Stimulated activated CD4-positive, alpha-beta T cell treated with anti-CD3 and anti-CD28 coated beads, Interleukin-4, amount 100 ng/mL, for 4 hours (primary cell): ENCODE results near the gene NCDN.
A peak's percentile ranks its signal among the peaks of the same experiment; 100 is the strongest.
"Not testable (repeated sequence)": the region's sequence is repeated elsewhere in the genome, so short reads cannot be mapped to it uniquely, and the experiment has no call there.

Source experiments
- DNase-seq, 2 experiments: peaks; one replicate each; pipeline ENCODE4 v3.0.0-alpha.2; 2020

Gene NCDN

DNA sequence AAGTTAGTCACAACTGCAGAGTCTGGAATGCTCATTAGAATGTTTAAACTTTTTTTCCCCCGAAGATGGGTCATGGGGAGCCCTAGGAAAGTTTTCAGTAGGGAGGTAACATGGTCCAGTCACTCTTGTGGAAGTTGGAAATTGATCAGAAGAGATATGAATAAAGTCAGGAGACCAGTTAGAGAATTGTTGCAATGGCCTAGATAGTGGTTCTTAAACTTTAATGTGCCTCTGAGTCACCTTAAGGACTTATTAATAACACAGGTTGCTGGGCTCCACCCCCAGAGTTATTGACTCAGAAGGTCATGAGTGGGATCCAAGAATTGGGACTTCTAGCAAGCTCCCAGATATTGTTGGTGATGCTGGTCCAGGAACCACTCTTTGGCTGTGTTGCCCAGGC lies 12.3 kb downstream of the NCDN start:
- DNase-seq: no peak

GRCh38 chr1:35570589-35571137 lies 13.1 kb downstream of the NCDN start:
- no peak for DNase-seq

DNA sequence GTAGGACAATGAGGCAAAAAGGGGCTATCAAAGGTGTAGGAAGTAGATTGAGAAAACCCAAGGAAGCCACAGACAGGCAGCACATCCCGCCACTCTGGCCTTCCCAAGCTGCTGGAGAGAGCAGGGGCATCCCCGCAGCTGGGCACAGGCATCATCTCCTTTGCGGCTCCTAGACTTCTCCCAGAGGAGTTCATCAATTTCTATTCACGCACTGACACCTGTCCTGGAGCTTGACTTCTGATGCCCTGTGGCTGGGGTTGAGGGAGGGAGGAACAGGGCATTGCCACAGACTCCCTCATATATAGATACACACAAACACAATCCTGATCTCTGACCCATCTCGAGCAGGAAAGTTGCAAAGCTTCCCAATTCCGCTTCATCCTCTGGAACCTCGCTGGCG lies 13.7 kb downstream of the NCDN start:
- no peak for DNase-seq

GRCh38 chr1:35572296-35572695 lies 14.7 kb downstream of the NCDN start:
- no peak for DNase-seq

DNA sequence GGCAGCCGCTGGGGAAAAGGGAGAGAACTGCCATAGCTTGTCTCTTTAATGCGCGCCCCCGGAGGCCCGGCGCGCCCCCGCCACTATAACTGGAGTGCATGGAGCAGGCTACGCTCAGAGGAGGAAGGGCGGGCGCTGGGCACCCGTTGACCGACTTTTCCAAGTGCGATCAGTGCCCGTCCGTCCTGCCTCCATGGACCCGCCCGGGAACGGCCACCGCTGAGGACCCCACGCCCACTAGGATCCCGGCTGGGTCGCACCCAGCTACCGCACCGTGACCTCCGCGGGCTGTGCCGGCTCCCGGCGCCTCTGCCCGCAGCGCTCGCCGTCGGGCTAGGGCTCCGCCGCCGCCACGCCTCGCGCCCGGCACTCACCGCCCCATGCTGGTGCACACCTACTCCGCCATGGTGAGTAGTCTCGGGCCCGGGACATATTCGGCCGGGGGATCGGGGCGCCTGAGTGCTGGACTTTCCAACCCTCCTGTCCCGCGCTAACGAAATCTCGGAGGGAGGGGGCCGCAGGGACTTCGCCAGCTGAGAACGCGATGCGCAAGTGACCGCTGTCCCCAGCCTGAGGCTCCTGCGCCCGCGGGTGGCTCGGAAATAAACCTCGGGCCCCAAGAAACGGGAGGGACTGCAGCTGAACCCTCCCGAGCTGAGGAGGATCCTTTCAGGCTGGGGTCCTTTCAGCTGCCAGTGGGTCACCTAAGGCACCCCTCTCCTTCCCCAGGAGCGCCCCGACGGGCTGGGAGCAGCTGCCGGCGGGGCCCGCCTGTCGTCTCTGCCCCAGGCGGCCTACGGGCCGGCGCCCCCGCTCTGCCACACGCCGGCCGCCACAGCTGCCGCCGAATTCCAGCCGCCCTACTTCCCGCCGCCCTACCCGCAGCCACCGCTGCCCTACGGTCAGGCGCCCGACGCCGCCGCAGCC lies 15.9 kb downstream of the NCDN start, which contains the start of gene TFAP2E:
Gene TFAP2E, plus strand, starts transcription at position 117 of the 927 bp plus-strand sequence. Its CDS starts 264 bp downstream, at position 381.
- DNase-seq: no peak

DNA sequence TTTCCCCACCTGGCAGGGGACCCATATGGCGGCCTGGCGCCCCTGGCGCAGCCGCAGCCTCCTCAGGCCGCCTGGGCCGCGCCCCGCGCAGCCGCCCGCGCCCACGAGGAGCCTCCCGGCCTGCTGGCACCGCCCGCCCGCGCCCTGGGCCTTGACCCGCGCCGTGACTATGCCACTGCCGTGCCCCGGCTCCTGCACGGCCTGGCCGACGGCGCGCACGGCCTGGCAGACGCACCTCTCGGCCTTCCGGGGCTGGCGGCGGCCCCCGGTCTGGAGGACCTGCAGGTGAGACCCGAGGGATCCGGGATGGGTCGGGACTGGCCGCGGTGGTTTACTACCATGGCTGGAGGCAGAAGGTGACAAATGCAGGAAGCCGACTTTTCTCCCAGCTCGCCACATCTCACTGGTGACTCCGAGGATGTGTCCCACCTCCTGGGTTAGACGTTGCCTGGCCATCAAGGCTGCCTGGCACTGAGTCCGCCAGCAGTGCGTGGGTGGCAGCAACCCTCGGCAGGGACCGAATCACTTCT lies 16.6 kb downstream of the NCDN start:
- DNase-seq: no peak

- DNase-seq: no peak
Measured at GRCh38 chr1:35574655-35575415, 17.2 kb downstream of the NCDN start.

- DNase-seq: no peak
Measured at GRCh38 chr1:35575416-35575958, 17.9 kb downstream of the NCDN start.

- no peak for DNase-seq
Measured at GRCh38 chr1:35576061-35576765, 18.6 kb downstream of the NCDN start.

GRCh38 chr1:35576766-35577070 lies 19.1 kb downstream of the NCDN start:
- DNase-seq: not testable (repeated sequence)

GRCh38 chr1:35577071-35577998 lies 19.7 kb downstream of the NCDN start:
- DNase-seq: peak; percentile 38 to 46

- DNase-seq: no peak
Measured at GRCh38 chr1:35580949-35581388, 23.4 kb downstream of the NCDN start.

DNA sequence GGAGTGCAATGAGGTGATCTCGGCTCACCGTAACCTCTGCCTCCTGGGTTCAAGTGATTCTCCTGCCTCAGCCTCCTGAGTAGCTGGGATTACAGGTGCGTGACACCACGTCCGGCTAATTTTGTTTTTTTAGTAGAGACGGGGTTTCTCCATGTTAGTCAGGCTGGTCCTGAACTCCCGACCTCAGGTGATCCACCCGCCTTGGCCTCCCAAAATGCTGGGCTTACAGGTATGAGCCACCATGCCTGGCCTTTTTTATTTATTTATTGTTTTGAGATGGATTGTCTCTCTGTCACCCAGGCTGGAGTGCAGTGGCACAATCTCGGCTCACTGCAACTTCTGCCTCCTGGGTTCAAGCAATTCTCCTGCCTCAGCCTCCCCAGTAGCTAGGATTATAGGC lies 24.0 kb downstream of the NCDN start:
- not testable (repeated sequence) for DNase-seq

DNA sequence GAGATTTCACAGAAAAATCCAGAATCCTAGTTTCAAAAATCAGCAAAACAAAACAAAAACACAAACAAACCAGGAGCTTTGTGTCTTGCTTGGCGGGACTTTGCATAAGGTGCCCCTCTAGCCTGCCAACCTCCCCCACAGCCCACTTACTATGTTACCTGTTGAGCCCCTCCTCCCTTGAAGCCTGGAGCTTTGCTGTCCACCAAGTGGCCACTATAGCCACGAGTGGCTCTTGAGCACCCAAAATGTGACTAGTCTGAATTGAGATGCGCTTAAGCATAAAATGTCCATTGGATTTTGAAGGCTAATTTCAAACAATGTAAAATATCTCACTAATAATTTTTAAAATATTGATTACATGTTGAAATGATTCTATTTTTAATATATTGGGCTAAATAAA lies 27.7 kb downstream of the NCDN start:
- no peak for DNase-seq

GRCh38 chr1:35585805-35586204 lies 28.2 kb downstream of the NCDN start:
- DNase-seq: not testable (repeated sequence)

- DNase-seq: no peak
Measured at GRCh38 chr1:35586808-35587207, 29.2 kb downstream of the NCDN start.

- no peak for DNase-seq
Measured at GRCh38 chr1:35587736-35588135, 30.1 kb downstream of the NCDN start.

- DNase-seq: no peak
Measured at GRCh38 chr1:35588197-35588910, 30.8 kb downstream of the NCDN start.

DNA sequence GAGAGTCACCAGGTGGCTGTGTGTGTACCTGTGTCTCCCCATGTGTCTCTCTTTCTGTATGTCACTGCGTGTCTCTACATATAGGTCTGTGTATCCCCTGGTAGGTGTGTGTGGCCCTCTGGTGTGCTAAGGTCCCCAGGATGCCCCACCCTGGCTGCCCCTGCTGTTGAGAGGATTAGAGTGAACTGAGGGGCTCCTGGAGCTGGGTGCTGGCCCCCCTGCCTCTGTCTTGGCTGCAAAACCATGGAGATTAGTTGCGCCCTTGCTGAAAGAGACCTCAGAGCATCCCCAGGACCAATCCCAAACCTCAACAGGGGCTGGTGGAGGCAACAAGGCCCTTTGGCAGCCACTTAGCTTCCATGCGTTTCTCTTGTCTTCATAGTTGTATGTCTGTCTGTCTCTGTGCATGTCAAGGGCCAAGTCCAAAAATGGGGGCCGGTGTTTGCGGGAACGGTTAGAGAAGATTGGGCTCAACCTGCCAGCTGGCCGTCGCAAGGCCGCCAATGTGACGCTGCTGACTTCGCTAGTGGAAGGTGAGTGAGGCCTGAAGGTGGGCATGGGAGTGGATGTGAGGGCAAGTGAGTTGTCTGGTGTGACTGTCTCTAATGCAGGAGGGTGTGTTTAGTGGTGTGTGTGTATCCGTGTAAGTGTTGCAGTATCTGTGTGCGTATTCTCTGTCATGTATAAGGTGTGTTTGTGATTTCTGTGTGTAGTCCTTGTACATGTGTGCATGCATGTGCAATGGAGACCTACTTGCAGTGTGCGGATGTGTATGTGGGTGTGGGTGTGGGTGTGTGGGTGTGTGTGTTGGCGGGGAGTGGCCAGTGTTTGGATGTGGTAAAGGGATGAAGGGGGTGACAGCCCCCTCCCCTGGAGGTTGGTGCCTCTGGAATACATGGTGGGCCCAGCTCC lies 32.2 kb downstream of the NCDN start:
- no peak for DNase-seq
